ENCODE measurements around the gene LCN10. TPM values are rescaled to one million over a fixed set of nuclear protein-coding genes. Genes with fewer than 3 reads are reported as not detected.

The LCN10 gene
- total and polyA plus RNA-seq, 10 of the 15 experiments (the other 5 are each of a cell fraction or from before 2014, with no cell fraction given), result 0.06 to 1.3 (median 0.21) TPM; not detected in 1

GRCh38 chr9:136714893-136715274 is 27.9 kb downstream of the LCN10 start:
- intact Hi-C loops (cut with micrococcal nuclease; ENCODE audit: unreplicated experiment), result no loop called here

More at GRCh38 chr9:136714893-136715274, 27.9 kb downstream of the LCN10 start:
- Histone ChIP-seq H3K9me3 (replicated peaks; ENCODE audit: control insufficient read depth, insufficient read depth, low read length) (no peaks in the 10 kb centered on the region), H3K4me2 (ENCODE audit: control insufficient read depth, insufficient read depth) (no peak overlapping the region), H3K4me1 (ENCODE audit: control insufficient read depth, insufficient read depth, low read length) (no peaks in the 10 kb centered on the region), H3K79me2 (ENCODE audit: control insufficient read depth, insufficient read depth, low read length) (no peaks in the 10 kb centered on the region), H4K20me1 (ENCODE audit: control insufficient read depth, insufficient read depth) (no peaks in the 10 kb centered on the region), H3K9ac (ENCODE audit: control insufficient read depth, insufficient read depth, low read length) (no peak overlapping the region), H2AFZ (ENCODE audit: control insufficient read depth, low read depth, low read length) (no peak overlapping the region), H3K36me3 (ENCODE audit: control insufficient read depth in 2 of 2, insufficient read depth in 2 of 2, low read length in 1 of 2) (no peaks in the 10 kb centered on the region), H3K27me3 (replicated peaks in 1 of 2; ENCODE audit: control insufficient read depth in 2 of 2, insufficient read depth in 2 of 2, low read length in 1 of 2) (peaks cover 2 to 7% of the 10 kb centered on the region in 2 experiments), H3K27ac (ENCODE audit: control insufficient read depth, insufficient read depth) (no peak overlapping the region), H3K4me3 (no peak overlapping the region)
- in situ Hi-C loops (cut with MboI), result no loop called here
- ChIA-PET SMC1A (ENCODE audit: uncharacterized antibody, unreplicated experiment) (no interaction called here), RAD21 (ENCODE audit: unreplicated experiment) (no interaction called here), CTCF (no interaction called here), POLR2A (no interaction called here)
- 1% methylated on average over 8 of the region's 8 CpGs for WGBS (ENCODE audit: insufficient coverage, insufficient replicate concordance, low lambda C conversion rate, missing lambda C conversion rate)
- TF ChIP-seq EP300 (IDR thresholded peaks at IDR 0.05; ENCODE audit: borderline replicate concordance in 1 of 2, control insufficient read depth in 1 of 2, low read depth in 2 of 2, low read length in 2 of 2) (no peak), IKZF1 (conservative IDR thresholded peaks at IDR 0.05) (no peak), NKRF (conservative IDR thresholded peaks at IDR 0.05) (no peak), CHD2 (IDR thresholded peaks at IDR 0.05; ENCODE audit: borderline replicate concordance, low read depth, low read length) (no peak), ZNF24 (IDR thresholded peaks at IDR 0.05) (no peak), RFX5 (IDR thresholded peaks at IDR 0.05; ENCODE audit: low read depth, low read length) (no peak), LARP7 (IDR thresholded peaks at IDR 0.05) (no peak), NFXL1 (IDR thresholded peaks at IDR 0.05; ENCODE audit: borderline replicate concordance) (no peak), CREM (IDR thresholded peaks at IDR 0.05; ENCODE audit: low read depth) (no peak), BCL11A (IDR thresholded peaks at IDR 0.05; ENCODE audit: low read depth, low read length) (no peak), STAT1 (conservative IDR thresholded peaks at IDR 0.05) (no peak), BMI1 (IDR thresholded peaks at IDR 0.05; ENCODE audit: borderline replicate concordance) (no peak), DPF2 (IDR thresholded peaks at IDR 0.05) (no peak), NBN (IDR thresholded peaks at IDR 0.05) (no peak), PAX8 (IDR thresholded peaks at IDR 0.05) (no peak), TCF3 (IDR thresholded peaks at IDR 0.05; ENCODE audit: borderline replicate concordance, insufficient read depth, low read depth, low read length) (no peak), YY1 (IDR thresholded peaks at IDR 0.05; ENCODE audit: low read depth, low read length) (no peak), BHLHE40 (IDR thresholded peaks at IDR 0.05; ENCODE audit: borderline replicate concordance in 1 of 2, low read depth in 2 of 2, low read length in 1 of 2) (no peak), CEBPB (IDR thresholded peaks at IDR 0.05; ENCODE audit: borderline replicate concordance in 1 of 2, low read depth in 2 of 2, low read length in 2 of 2) (no peak), SMC3 (IDR thresholded peaks at IDR 0.05; ENCODE audit: borderline replicate concordance, low read length) (no peak)
- ATAC-seq, result no peak
- DNase-seq (ENCODE audit: low read depth, low spot score), result no peak
- FAIRE-seq, result no peak
- BruUV-seq (replicated peaks), result no TSS peak

Data from GM12878 (cell line).